Motor neuron (in vitro differentiated cells): ENCODE results near the gene CRKL. TPM values are rescaled to one million over a fixed set of nuclear protein-coding genes. Genes with fewer than 3 reads are reported as not detected.

Experiments used
- ATAC-seq, 8 experiments: fragments of 200-7000 bp; cut with Tn5 transposase; replicated peaks in 6 of 8; 2 replicates each; pipeline ENCODE4 v1.8.0; 2021; ENCODE audit warnings: mild to moderate bottlenecking in 8 of 8, moderate library complexity in 8 of 8
- H3K27ac ChIP-seq, 2 donors: fragments of 250-450 bp; sonication (Bioruptor Pico); 2 replicates each; pipeline ENCODE4 v1.9.0; 2021; ENCODE audit warnings: antibody characterized with exemption in 2 of 2, mild to moderate bottlenecking in 2 of 2, moderate library complexity in 1 of 2
- H3K4me1 ChIP-seq, 2 donors: fragments of 250-450 bp; sonication (Bioruptor Pico); replicated peaks in 1 of 2; 2 replicates each; pipeline ENCODE4 v1.6.1; 2021; ENCODE audit warnings: antibody characterized with exemption in 2 of 2, mild to moderate bottlenecking in 2 of 2, moderate library complexity in 1 of 2
- H3K4me3 ChIP-seq, 5 donors: fragments of 250-450 bp; sonication (Bioruptor Pico); 2 replicates each; pipeline ENCODE4 v1.9.0; 2021; ENCODE audit warnings: antibody characterized with exemption in 5 of 5, mild to moderate bottlenecking in 5 of 5, moderate library complexity in 4 of 5
- WGBS, 10 experiments: fragments of 450-650 bp; shearing (Covaris generic); methylation state at CpG; one replicate each; pipeline ENCODE4 v1.0.0; 2022; 5-methylcytosine and 5-hydroxymethylcytosine counted together
- in situ Hi-C, 9 experiments: fragments of 400-800 bp; cut with MboI; loops; one replicate each; pipeline ENCODE4 v1.15.0; 2021; ENCODE audit warnings: low sequenced_read_pairs in 9 of 9, low pct_unique_long_range_greater_than_20kb in 2 of 9; ENCODE audit not compliant: unreplicated experiment in 9 of 9
- total RNA-seq, 8 experiments: library from RNA; unstranded; fragments of 300-600 nt; gene quantifications; 2 replicates each; pipeline versions ENCODE4 v1.2.3 to v1.2.4, GENCODE V29; 2022

The CRKL gene
- total RNA-seq, 8 experiments from 2014 or later = 31.0 to 52.8 (median 39.3) TPM

DNA sequence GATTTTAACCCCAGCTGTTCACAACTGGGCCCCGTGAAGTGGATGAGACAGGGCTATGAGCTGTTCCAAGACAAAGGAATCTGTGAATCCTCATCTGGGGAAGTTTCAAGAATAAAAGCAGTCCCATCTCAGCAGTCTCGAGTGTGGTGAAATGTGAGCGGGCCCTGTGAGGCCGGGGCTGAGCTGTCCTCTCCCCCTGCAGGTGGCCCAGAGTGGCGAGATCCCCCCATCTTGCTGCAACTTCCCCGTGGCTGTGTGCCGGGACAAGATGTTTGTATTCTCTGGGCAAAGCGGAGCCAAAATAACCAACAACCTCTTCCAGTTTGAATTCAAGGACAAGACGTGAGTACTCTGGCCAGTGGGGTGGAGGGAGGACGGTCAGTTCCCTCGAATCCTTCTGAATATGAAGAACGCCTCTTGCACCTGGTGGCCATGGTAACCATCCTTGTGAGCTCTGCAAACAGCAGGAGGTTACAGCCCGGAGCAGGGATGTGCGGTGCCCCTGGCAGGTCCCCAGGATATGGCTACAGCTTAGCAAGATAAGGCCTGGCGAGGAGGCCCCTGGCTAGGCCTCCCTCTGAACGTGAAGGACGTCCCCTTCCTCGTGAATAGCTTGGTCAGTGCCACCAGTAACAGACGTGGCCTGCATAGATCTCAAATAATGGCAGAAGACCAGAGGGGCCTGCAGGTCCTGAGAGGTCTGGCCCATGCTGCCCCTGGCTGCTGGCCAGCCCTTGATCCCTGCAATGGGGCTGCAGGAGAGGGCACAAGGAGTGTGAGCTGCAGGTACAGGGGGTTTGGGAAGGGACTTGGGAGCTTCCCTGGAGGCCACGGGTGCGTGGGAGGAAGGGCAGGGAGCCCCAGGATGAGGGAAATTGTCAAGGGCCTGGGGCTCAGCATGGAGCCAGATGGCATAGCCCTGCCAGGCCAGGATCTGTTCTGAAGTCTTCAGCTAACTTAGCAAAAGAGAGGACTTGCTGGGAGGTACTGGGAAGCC is 73.3 kb downstream of the CRKL start:
- peak overlapping the region in 1 of 2 donors; percentile 46 for H3K27ac ChIP-seq
- WGBS, 10 experiments = 72 to 100% (median 87%) methylated on average over 1 to 14 of the region's 21 CpGs; no CpG with 5 or more reads in 5 of the 10 experiments
- H3K4me3 ChIP-seq = no peak overlapping the region
- ATAC-seq = no peak
- in situ Hi-C loops = no loop called here
- no peaks in the 10 kb centered on the region for H3K4me1 ChIP-seq

DNA sequence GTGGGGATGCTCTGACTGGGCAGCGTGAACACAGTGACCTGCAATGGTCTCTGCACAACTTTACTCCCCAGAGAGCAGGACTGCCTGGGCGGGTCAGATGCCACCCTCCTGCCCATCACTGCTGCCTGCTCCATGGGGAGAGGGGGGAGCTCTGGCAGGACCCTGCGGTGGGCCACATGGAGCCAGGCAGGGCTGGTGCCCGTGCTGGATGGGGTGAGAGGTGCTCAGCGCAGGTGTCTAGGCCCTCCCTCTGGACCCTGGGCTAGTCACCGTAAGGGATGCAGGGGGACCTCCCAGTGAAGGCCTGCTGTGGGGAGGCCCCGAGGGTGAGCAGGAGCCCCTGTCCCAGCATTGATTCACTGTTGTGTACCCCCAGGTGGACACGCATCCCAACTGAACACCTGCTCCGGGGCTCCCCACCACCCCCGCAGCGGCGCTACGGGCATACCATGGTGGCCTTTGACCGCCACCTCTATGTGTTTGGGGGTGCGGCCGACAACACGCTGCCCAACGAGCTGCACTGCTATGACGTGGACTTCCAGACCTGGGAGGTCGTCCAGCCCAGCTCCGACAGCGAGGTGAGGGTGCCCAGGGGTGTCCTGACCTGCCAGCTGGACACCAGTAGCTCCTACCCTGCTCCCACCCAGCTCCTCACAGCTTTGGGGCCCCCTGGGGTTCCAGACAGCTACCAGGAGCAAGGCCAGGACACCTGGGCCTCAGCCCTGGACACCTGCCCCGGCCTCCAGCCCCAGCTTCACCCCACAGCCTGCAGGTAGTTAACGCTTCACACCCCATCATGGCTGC is 74.2 kb downstream of the CRKL start:
- peak overlapping the region in 1 of 2 donors; percentile 41 for H3K27ac ChIP-seq
- ATAC-seq = peak in 1 of 8 experiments; percentile 9
- no peak overlapping the region for H3K4me3 ChIP-seq
- in situ Hi-C loops = no loop called here
- WGBS, 10 experiments = 67 to 100% (median 83%) methylated on average over 1 to 5 of the region's 24 CpGs; no CpG with 5 or more reads in 5 of the 10 experiments
- H3K4me1 ChIP-seq = no peaks in the 10 kb centered on the region

- no peak for ATAC-seq
- Histone ChIP-seq H3K27ac (peak overlapping the region in 1 of 2 donors; percentile 41), H3K4me1 (no peaks in the 10 kb centered on the region), H3K4me3 (no peak overlapping the region)
- WGBS, 10 experiments = 76 to 98% (median 93%) methylated on average over 3 to 6 of the region's 7 CpGs; no CpG with 5 or more reads in 7 of the 10 experiments
- in situ Hi-C loops = no loop called here
These were observed 74.8 kb downstream of the CRKL start for GRCh38 chr22:20992056-20992442.

DNA sequence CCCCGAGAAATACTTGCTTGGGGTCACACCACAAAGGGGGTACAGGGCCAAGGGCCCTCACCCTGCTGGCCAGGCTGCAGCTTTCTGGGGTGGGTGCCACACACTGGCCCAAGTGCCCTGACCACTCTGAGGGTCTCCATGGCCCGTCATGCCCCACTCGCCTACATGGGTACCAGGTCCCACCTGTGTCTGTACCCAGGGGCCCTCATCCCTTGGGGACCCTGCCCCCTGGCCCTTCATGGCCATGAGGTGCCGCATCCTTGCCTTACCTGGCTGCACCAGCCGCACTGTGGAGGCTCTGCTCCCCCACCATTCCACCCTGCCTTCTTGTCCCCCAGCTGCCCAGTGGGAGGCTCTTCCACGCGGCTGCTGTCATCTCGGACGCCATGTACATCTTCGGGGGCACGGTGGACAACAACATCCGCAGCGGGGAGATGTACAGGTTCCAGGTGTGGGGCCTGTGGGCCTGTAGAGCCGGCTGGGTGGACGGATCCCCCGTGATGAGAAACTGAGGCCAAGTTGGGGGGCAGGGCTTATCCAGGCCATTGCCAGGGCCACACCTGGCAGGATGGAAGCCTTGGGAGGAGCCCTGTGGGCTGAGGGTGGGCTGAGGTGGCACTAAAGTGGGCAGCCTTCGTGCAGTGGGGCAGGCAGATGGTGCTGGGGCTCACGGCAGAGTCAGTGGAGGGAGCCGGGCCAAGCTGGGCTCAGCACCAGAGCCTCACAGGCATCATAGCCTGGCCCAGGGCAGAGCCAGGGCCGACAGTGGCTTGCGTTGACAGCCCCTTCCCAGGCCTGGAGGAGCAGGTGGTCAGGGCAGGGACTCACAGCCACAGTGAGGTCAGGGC is 75.5 kb downstream of the CRKL start:
- Histone ChIP-seq H3K27ac (peak overlapping the region; percentile 28 to 41), H3K4me3 (no peak overlapping the region), H3K4me1 (no peaks in the 10 kb centered on the region)
- 40 to 100% (median 79%) methylated on average over 1 to 8 of the region's 21 CpGs; no CpG with 5 or more reads in 4 of the 10 experiments for WGBS, 10 experiments
- no peak for ATAC-seq
- in situ Hi-C loops = no loop called here

GRCh38 chr22:20993304-20994127 is 76.3 kb downstream of the CRKL start:
- in situ Hi-C loops = no loop called here
- 84 to 100% (median 100%) methylated on average over 1 to 5 of the region's 29 CpGs; no CpG with 5 or more reads in 5 of the 10 experiments for WGBS, 10 experiments
- H3K4me1 ChIP-seq = no peaks in the 10 kb centered on the region
- peak overlapping the region in 1 of 2 donors; percentile 28 for H3K27ac ChIP-seq
- no peak overlapping the region for H3K4me3 ChIP-seq
- no peak for ATAC-seq

DNA sequence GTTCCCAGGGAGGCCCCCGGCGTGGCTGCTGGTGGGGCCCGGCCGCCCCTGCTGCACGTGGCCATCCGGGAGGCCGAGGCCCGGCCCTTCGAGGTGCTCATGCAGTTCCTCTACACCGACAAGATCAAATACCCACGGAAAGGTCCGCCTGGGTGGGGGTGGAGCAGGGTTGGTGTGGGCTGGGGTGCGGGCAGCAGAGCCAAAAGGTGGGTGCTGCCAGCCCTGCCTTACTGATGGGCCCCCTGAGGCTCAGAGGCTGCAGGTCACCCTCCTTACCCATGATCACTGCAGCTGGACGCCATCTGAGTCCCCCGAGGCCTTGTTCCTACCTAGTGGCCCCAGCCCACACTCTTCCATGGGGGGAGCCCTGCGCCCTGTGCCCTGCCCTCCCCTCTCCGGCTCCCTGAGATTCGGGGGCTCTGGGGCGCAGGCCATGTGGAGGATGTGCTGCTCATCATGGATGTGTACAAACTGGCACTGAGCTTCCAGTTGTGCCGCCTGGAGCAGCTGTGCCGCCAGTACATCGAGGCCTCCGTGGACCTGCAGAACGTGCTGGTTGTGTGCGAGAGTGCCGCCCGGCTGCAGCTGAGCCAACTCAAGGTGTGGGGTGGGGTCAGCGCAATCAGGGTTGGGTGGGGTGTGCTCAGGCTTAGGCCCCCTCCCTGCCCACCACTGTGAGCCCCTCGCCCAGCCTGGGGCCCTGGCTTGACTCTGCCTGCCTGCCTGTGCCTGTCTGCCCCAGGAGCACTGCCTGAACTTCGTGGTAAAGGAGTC is 77.1 kb downstream of the CRKL start:
- no peak for ATAC-seq
- in situ Hi-C loops = no loop called here
- WGBS, 10 experiments = 80 to 100% (median 96%) methylated on average over 1 to 13 of the region's 30 CpGs; no CpG with 5 or more reads in 5 of the 10 experiments
- no peak overlapping the region for H3K4me3 ChIP-seq
- H3K27ac ChIP-seq = no peak overlapping the region
- no peaks in the 10 kb centered on the region for H3K4me1 ChIP-seq

DNA sequence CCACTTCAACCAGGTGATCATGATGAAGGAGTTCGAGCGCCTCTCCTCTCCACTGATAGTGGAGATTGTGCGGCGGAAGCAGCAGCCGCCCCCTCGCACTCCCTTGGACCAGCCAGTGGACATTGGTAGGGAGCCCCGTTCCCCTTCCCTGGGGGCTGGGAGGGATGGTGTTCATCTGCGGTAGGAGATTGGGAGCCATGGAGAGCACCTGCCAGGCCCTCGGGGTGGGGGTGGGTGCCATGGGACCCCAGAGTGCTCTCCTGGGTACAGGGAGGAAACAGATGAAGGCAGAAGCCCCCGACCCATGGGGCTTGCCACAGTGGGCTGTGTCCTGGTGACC is 77.7 kb downstream of the CRKL start:
- in situ Hi-C loops = no loop called here
- 80% methylated on average over 1 of the region's 10 CpGs; no CpG with 5 or more reads in 8 of the 10 experiments for WGBS, 10 experiments
- H3K27ac ChIP-seq = no peak overlapping the region
- peaks cover 0 to 3% of the 10 kb centered on the region in 2 donors for H3K4me1 ChIP-seq
- no peak for ATAC-seq
- no peak overlapping the region for H3K4me3 ChIP-seq

- peak overlapping the region in 1 of 2 donors; percentile 43 for H3K27ac ChIP-seq
- H3K4me1 ChIP-seq = peaks cover 6 to 9% of the 10 kb centered on the region in 2 donors
- no peak for ATAC-seq
- H3K4me3 ChIP-seq = no peak overlapping the region
- 60 to 100% (median 91%) methylated on average over 1 to 7 of the region's 23 CpGs; no CpG with 5 or more reads in 6 of the 10 experiments for WGBS, 10 experiments
- in situ Hi-C loops = no loop called here
These were observed 78.3 kb downstream of the CRKL start for GRCh38 chr22:20995329-20996030.

GRCh38 chr22:20996031-20996410 is 78.8 kb downstream of the CRKL start:
- Histone ChIP-seq H3K27ac (peak overlapping the region in 1 of 2 donors; percentile 43), H3K4me1 (peaks cover 11 to 13% of the 10 kb centered on the region in 2 donors), H3K4me3 (no peak overlapping the region)
- no peak for ATAC-seq
- 82% methylated on average over 4 of the region's 10 CpGs; no CpG with 5 or more reads in 9 of the 10 experiments for WGBS, 10 experiments
- in situ Hi-C loops = no loop called here

DNA sequence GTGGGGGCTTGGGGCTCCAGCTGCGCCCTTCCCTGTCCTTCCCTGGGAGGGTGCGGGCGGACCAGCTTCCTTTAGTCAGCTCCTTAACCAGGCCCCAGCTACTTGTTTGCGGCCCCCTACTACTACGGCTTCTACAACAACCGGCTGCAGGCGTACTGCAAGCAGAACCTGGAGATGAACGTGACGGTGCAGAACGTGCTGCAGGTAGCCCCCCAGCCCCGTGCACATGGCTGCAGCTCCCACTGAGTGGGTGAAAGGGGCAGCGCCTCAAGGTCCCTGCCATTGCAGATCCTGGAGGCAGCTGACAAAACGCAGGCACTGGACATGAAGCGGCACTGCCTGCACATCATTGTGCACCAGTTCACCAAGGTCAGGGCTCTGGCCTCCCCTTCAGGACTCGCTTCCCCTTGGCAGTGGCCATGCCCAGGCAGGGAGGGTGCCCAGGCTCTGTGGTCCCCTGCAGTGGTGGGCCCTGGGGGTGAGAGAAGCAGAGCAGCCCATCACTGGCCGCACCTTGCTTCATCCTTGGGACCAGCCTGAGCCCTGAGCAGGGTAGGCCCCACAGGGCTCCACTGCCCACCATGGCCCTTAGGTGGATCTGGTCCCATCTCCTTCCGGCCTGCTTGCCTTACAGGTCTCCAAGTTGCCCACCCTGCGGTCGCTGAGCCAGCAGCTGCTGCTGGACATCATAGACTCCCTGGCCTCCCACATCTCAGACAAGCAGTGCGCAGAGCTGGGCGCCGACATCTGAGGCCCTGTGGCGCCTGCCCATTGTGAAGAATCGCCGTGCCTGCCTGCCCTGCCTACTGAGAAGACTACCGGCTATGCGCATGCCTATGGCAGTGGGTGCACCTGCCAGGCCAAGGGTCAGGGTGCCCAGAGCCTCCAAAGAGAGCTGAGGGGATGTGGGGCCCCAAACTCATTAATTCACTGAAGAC is 79.7 kb downstream of the CRKL start:
- Histone ChIP-seq H3K4me1 (peaks cover 11 to 13% of the 10 kb centered on the region in 2 donors), H3K27ac (no peak overlapping the region), H3K4me3 (no peak overlapping the region)
- in situ Hi-C loops = no loop called here
- 70 to 100% (median 83%) methylated on average over 1 to 9 of the region's 27 CpGs; no CpG with 5 or more reads in 3 of the 10 experiments for WGBS, 10 experiments
- no peak for ATAC-seq
